Endothelial cell of umbilical vein (primary cell): ENCODE measurements around the gene NFIA. TPM values are rescaled to one million over a fixed set of nuclear protein-coding genes. Genes with fewer than 3 reads are reported as not detected.

Source experiments
- BruUV-seq: library from RNA; stranded (reverse); fragments of 400-500 nt; replicated peaks from 2 replicates; lab custom pipeline; 2021; lab: Mats Ljungman, UMichigan
- CTCF ChIA-PET: fragments of 300-600, 350-600 bp; sonication (Branson Sonifier 250); formaldehyde crosslinking; loops from one replicate; lab custom pipeline; 2021; ENCODE audit warnings: antibody characterized with exemption, inconsistent platforms; lab: Charles Lee
- POLR2A ChIA-PET: fragments of 300-600, 350-600 bp; sonication (Branson Sonifier 250); formaldehyde crosslinking; loops from one replicate; lab custom pipeline; 2021; ENCODE audit warnings: antibody characterized with exemption, inconsistent platforms; lab: Charles Lee
- DNase-seq: peaks from one replicate; pipeline ENCODE4 v3.0.0-alpha.2; 2011; ENCODE audit warnings: low read depth, low spot score
- FAIRE-seq: peaks from 2 replicates; lab custom pipeline; 2011; peaks lifted over from hg19 to GRCh38; lab: Jason Lieb, UNC
- H2AFZ ChIP-seq: 2 replicates; pipeline ENCODE4 v1.6.0; 2012; ENCODE audit warnings: low read depth, low read length, control low read depth, inconsistent platforms
- H3K27ac ChIP-seq: 2 replicates; pipeline ENCODE4 v1.5.1; 2011; ENCODE audit warnings: low read depth, mild to moderate bottlenecking, control low read depth, low read length, moderate library complexity; ENCODE audit not compliant: insufficient read depth
- H3K27me3 ChIP-seq, 2 experiments: 2 replicates each; pipeline versions ENCODE4 v1.6.0 to v1.6.1; 2011; ENCODE audit warnings: low read length in 2 of 2, mixed read lengths in 1 of 2; ENCODE audit not compliant: control insufficient read depth in 2 of 2, insufficient read depth in 2 of 2
- H3K36me3 ChIP-seq, 2 experiments: 2 replicates in 1 of 2; 3 replicates in 1 of 2; pipeline ENCODE4 v1.5.1; 2011; ENCODE audit warnings: low read length in 2 of 2, mild to moderate bottlenecking in 1 of 2, moderate library complexity in 1 of 2; ENCODE audit not compliant: control insufficient read depth in 2 of 2, insufficient read depth in 2 of 2; ENCODE audit errors: extremely low read depth in 1 of 2
- H3K4me1 ChIP-seq: 3 replicates; pipeline ENCODE4 v1.5.1; 2011; ENCODE audit warnings: mild to moderate bottlenecking, low read length; ENCODE audit not compliant: control insufficient read depth, insufficient read depth; ENCODE audit errors: extremely low read depth
- H3K4me2 ChIP-seq: 2 replicates; pipeline ENCODE4 v1.6.1; 2011; ENCODE audit warnings: low read length, control low read depth, mixed read lengths; ENCODE audit not compliant: insufficient read depth
- H3K4me3 ChIP-seq, 3 experiments: fragments of 200-600 bp in 1 of 3; sonication (generic), shearing (Covaris generic) in 1 of 3; replicated peaks in 1 of 3; 2 replicates each; pipeline ENCODE4 v1.5.1; 2011 to 2016; ENCODE audit warnings: control low read depth in 3 of 3, low read length in 3 of 3, mild to moderate bottlenecking in 2 of 3, inconsistent platforms in 1 of 3, low read depth in 1 of 3, moderate library complexity in 1 of 3; ENCODE audit not compliant: insufficient read depth in 1 of 3
- H3K79me2 ChIP-seq: 2 replicates; pipeline ENCODE4 v1.6.0; 2012; ENCODE audit warnings: low read length, inconsistent platforms; ENCODE audit not compliant: control insufficient read depth, insufficient read depth
- H3K9ac ChIP-seq: replicated peaks from 2 replicates; pipeline ENCODE3; 2011; ENCODE audit warnings: low read length, control low read depth; ENCODE audit not compliant: insufficient read depth; ENCODE audit errors: extremely low read depth
- H3K9me1 ChIP-seq: replicated peaks from 3 replicates; pipeline ENCODE4 v1.6.0; 2011; ENCODE audit warnings: mild to moderate bottlenecking, low read length; ENCODE audit not compliant: control insufficient read depth, insufficient read depth; ENCODE audit errors: extremely low read depth
- H3K9me3 ChIP-seq: replicated peaks from 2 replicates; pipeline ENCODE4 v1.5.1; 2012; ENCODE audit warnings: low read length, inconsistent platforms; ENCODE audit not compliant: control insufficient read depth, insufficient read depth
- H4K20me1 ChIP-seq: replicated peaks from 2 replicates; pipeline ENCODE3; 2011; ENCODE audit warnings: mild to moderate bottlenecking, low read length; ENCODE audit not compliant: control insufficient read depth, insufficient read depth; ENCODE audit errors: extremely low read depth
- EZH2 ChIP-seq: IDR thresholded peaks from 2 replicates; pipeline ENCODE4 v1.6.1; 2012; ENCODE audit warnings: borderline replicate concordance, low read depth, mild to moderate bottlenecking, moderate library complexity, low read length, inconsistent platforms; ENCODE audit not compliant: severe bottlenecking
- GATA2 ChIP-seq: IDR thresholded peaks from 2 replicates; pipeline ENCODE4 v1.7.0; 2011; ENCODE audit warnings: low read depth, mild to moderate bottlenecking, moderate library complexity, mixed read lengths, low read length; ENCODE audit not compliant: insufficient read length, insufficient read depth
- MYC ChIP-seq: IDR thresholded peaks from one replicate; pipeline ENCODE4 v1.6.1; 2011; ENCODE audit warnings: mild to moderate bottlenecking, low read depth, low read length
- POLR2A ChIP-seq: IDR thresholded peaks from 2 replicates; pipeline ENCODE4 v1.6.1; 2012; ENCODE audit warnings: low read depth, mild to moderate bottlenecking, control low read depth, low read length
- POLR2AphosphoS5 ChIP-seq: IDR thresholded peaks from 2 replicates; pipeline ENCODE4 v1.6.1; 2012; ENCODE audit warnings: low read depth, mild to moderate bottlenecking, control low read depth, low read length, moderate library complexity; ENCODE audit not compliant: insufficient read depth
- dilution Hi-C: fragments of 300-500 bp; cut with MboI; formaldehyde crosslinking; loops from one replicate; pipeline ENCODE4 v1.15.0; 2019; ENCODE audit warnings: low sequenced_read_pairs; ENCODE audit not compliant: extremely low pct_ligation_motif_present
- intact Hi-C: fragments of 100-400 bp; cut with micrococcal nuclease; formaldehyde crosslinking; loops from one replicate; pipeline ENCODE4 v1.10.0; 2022
- polyA plus RNA-seq, 4 experiments: library from polyadenylated mRNA; depleted of rRNA in 3 of 4; stranded (reverse) in 3 of 4; unstranded in 1 of 4; fragments of >200 nt; gene quantifications; 2 replicates each; pipeline versions ENCODE4 v1.2.1 to v1.2.3, GENCODE V29; 2011 to 2012; ENCODE audit warnings: missing spikeins in 1 of 4
- total RNA-seq: library from RNA; stranded (reverse); gene quantifications from 2 replicates; pipeline ENCODE4 v1.2.3, GENCODE V29; 2021
- TF ChIP-seq, protein P1 (sequence below): IDR thresholded peaks from 2 replicates; pipeline ENCODE4 v1.6.1; 2011; ENCODE audit not compliant: insufficient read depth, insufficient read length
- TF ChIP-seq, protein P2 (sequence below), 2 donors: IDR thresholded peaks; 1 replicate in 1 of 2; 2 replicates in 1 of 2; pipeline ENCODE4 v1.5.1; 2011; ENCODE audit warnings: low read length in 2 of 2, mild to moderate bottlenecking in 2 of 2, moderate library complexity in 2 of 2, control low read depth in 1 of 2, inconsistent platforms in 1 of 2, low read depth in 1 of 2; ENCODE audit not compliant: insufficient read depth in 1 of 2; ENCODE audit errors: extremely low read depth in 1 of 2

NFIA gene
- total and polyA plus RNA-seq, 2 donors (not counting 3 experiments of a cell fraction or from before 2014, with no cell fraction given), result 25.5 to 47.0 TPM

DNA sequence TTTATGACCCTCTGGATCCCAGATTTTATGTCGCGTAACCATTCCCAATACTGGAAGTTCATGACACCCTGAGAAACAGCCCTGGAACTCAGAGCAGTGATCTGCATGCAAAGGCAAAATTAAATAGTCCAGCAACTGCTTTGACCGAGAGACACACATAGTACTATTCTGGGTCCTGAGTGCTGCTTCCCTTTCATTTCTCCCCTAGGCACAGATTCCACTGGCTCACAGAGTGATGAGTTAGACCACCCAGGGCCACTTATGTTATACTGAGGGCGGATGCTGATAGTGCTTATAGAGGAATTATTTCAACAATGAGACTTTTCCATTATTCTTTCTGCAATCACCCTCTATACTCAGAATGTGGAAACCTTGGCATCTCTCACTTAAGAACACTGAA lies 69.2 kb downstream of the NFIA start:
- Histone ChIP-seq H3K9ac (no peak overlapping the region), H3K27ac (no peak overlapping the region), H3K4me2 (no peak overlapping the region), H2AFZ (no peak overlapping the region), H3K36me3 (no peaks in the 10 kb centered on the region), H4K20me1 (no peaks in the 10 kb centered on the region), H3K4me1 (no peaks in the 10 kb centered on the region), H3K4me3 (no peak overlapping the region), H3K9me3 (no peaks in the 10 kb centered on the region), H3K27me3 (no peaks in the 10 kb centered on the region), H3K79me2 (peaks cover 11% of the 10 kb centered on the region), H3K9me1 (no peaks in the 10 kb centered on the region)
- TF ChIP-seq POLR2AphosphoS5 (no peak), GATA2 (no peak)
- TF ChIP-seq, protein P1, sequence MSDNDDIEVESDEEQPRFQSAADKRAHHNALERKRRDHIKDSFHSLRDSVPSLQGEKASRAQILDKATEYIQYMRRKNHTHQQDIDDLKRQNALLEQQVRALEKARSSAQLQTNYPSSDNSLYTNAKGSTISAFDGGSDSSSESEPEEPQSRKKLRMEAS, result no peak
- no peak for FAIRE-seq
- dilution Hi-C loops (no loop called here), intact Hi-C loops (no loop called here)
- BruUV-seq, result no TSS peak
- ChIA-PET CTCF (interaction anchor here (1.5 kb wide), 1 partner anchor 12 kb away, joined by 5 read pairs; no protein-coding TSS in a partner anchor), POLR2A (no interaction called here)
- DNase-seq, result no peak

DNA sequence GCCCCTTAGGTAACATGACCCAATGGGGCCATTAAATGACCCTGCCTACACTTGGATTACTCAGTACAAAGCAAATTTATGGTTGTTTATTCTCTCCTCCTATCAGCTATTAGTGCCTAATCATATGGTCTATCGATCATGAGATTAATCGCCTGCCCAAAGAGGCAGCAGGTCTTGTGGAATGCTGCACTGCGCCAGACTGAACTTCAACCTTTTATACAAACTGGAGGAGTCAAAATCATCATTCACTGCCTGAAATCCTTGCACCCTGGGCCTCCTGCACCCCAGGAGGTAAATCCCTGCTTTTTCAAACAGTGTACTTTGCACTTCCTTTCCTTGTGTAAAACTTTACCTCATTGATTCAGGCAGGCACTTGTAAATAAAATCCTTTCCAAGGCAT lies 69.7 kb downstream of the NFIA start:
- no peak overlapping the region for H3K4me3 ChIP-seq
- POLR2A ChIA-PET, result no interaction called here
- no peak overlapping the region for H3K27ac ChIP-seq
- intact Hi-C loops, result no loop called here
- dilution Hi-C loops, result no loop called here
- no peak overlapping the region for H3K9ac ChIP-seq
- FAIRE-seq, result no peak
- H4K20me1 ChIP-seq, result no peaks in the 10 kb centered on the region
- DNase-seq, result no peak
- no peaks in the 10 kb centered on the region for H3K9me3 ChIP-seq
- H3K27me3 ChIP-seq, result no peaks in the 10 kb centered on the region
- no peak overlapping the region for H2AFZ ChIP-seq
- CTCF ChIA-PET, result no interaction called here
- BruUV-seq, result no TSS peak
- H3K4me2 ChIP-seq, result no peak overlapping the region
- H3K79me2 ChIP-seq, result peaks cover 11% of the 10 kb centered on the region
- no peaks in the 10 kb centered on the region for H3K9me1 ChIP-seq
- no peaks in the 10 kb centered on the region for H3K4me1 ChIP-seq
- TF ChIP-seq POLR2A (no peak), MYC (no peak), EZH2 (no peak)
- TF ChIP-seq, protein P2, sequence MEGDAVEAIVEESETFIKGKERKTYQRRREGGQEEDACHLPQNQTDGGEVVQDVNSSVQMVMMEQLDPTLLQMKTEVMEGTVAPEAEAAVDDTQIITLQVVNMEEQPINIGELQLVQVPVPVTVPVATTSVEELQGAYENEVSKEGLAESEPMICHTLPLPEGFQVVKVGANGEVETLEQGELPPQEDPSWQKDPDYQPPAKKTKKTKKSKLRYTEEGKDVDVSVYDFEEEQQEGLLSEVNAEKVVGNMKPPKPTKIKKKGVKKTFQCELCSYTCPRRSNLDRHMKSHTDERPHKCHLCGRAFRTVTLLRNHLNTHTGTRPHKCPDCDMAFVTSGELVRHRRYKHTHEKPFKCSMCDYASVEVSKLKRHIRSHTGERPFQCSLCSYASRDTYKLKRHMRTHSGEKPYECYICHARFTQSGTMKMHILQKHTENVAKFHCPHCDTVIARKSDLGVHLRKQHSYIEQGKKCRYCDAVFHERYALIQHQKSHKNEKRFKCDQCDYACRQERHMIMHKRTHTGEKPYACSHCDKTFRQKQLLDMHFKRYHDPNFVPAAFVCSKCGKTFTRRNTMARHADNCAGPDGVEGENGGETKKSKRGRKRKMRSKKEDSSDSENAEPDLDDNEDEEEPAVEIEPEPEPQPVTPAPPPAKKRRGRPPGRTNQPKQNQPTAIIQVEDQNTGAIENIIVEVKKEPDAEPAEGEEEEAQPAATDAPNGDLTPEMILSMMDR (IDR thresholded peaks at IDR 0.05; ENCODE audit: extremely low read depth in 1 of 2, insufficient read depth in 1 of 2, low read depth in 1 of 2, low read length in 2 of 2), result no peak
- no peaks in the 10 kb centered on the region for H3K36me3 ChIP-seq
